WERI-Rb-1 (cell line): Measurements from ENCODE around the gene ADGRG1.

Experiments
- DNase-seq: peaks from one replicate; pipeline ENCODE4 v3.0.0-alpha.2; 2020
- H3K27ac ChIP-seq: fragments of 250-450 bp; sonication (Bioruptor Pico); 2 replicates; pipeline ENCODE4 v1.5.1; 2020; ENCODE audit warnings: mild to moderate bottlenecking, moderate library complexity
- H3K27me3 ChIP-seq: fragments of 250-450 bp; sonication (Bioruptor Pico); 2 replicates; pipeline ENCODE4 v1.5.1; 2021; ENCODE audit warnings: mild to moderate bottlenecking, low read depth, moderate library complexity; ENCODE audit not compliant: insufficient read depth, severe bottlenecking
- H3K36me3 ChIP-seq: fragments of 250-450 bp; sonication (Bioruptor Pico); 2 replicates; pipeline ENCODE4 v1.5.1; 2020; ENCODE audit warnings: mild to moderate bottlenecking, moderate library complexity
- H3K4me3 ChIP-seq: 2 replicates; pipeline ENCODE4 v1.5.1; 2011; ENCODE audit warnings: low read depth, mild to moderate bottlenecking, control low read depth, low read length
- H3K9me3 ChIP-seq: fragments of 250-450 bp; sonication (Bioruptor Pico); 2 replicates; pipeline ENCODE4 v1.5.1; 2021; ENCODE audit warnings: mild to moderate bottlenecking, moderate library complexity; ENCODE audit not compliant: severe bottlenecking
- TF ChIP-seq, protein P1 (sequence below): IDR thresholded peaks from 2 replicates; pipeline ENCODE4 v1.5.1; 2011; ENCODE audit warnings: low read depth, mild to moderate bottlenecking, control low read depth, inconsistent platforms, low read length

ADGRG1 gene

DNA sequence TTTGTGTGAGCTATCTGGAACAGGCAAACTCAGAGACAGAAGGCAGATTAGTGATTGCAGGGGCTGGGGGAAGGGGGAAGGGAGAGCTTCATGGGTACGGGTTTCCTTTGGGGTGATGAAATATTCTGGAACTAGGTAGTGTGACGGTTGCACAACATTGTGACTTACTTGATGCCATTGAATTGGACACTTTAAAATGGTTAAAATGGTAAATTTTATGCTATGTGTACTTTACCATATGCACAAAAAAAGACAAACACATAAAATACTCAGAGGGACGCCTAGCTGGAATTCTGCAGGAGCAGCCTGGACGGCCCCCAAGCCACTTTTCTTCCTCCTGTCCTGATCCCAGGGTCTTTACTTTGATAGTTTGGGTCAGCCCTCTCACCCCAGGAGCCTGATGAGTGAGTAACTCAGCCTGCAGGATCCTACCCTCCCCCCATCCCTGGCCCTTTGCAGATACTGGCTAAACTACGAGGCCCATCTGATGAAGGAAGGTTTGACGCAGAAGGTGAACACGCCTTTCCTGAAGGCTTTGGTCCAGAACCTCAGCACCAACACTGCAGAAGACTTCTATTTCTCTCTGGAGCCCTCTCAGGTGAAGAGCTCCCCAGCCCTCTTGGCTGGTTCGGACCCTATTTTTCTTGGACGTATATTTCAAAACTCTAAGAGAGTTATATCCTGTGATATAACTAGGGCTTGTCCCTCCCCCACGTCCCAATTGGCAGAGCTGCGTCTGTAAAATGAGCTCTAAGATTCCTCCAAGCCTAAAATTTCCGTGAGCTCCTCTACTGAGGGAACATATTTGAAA lies 47.5 kb downstream of the ADGRG1 start:
- TF ChIP-seq, protein P1, sequence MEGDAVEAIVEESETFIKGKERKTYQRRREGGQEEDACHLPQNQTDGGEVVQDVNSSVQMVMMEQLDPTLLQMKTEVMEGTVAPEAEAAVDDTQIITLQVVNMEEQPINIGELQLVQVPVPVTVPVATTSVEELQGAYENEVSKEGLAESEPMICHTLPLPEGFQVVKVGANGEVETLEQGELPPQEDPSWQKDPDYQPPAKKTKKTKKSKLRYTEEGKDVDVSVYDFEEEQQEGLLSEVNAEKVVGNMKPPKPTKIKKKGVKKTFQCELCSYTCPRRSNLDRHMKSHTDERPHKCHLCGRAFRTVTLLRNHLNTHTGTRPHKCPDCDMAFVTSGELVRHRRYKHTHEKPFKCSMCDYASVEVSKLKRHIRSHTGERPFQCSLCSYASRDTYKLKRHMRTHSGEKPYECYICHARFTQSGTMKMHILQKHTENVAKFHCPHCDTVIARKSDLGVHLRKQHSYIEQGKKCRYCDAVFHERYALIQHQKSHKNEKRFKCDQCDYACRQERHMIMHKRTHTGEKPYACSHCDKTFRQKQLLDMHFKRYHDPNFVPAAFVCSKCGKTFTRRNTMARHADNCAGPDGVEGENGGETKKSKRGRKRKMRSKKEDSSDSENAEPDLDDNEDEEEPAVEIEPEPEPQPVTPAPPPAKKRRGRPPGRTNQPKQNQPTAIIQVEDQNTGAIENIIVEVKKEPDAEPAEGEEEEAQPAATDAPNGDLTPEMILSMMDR: no peak
- DNase-seq: peak; percentile 51
- Histone ChIP-seq H3K36me3 (no peaks in the 10 kb centered on the region), H3K27ac (peak overlapping the region; percentile 73), H3K9me3 (no peaks in the 10 kb centered on the region), H3K27me3 (no peaks in the 10 kb centered on the region), H3K4me3 (no peak overlapping the region)

DNA sequence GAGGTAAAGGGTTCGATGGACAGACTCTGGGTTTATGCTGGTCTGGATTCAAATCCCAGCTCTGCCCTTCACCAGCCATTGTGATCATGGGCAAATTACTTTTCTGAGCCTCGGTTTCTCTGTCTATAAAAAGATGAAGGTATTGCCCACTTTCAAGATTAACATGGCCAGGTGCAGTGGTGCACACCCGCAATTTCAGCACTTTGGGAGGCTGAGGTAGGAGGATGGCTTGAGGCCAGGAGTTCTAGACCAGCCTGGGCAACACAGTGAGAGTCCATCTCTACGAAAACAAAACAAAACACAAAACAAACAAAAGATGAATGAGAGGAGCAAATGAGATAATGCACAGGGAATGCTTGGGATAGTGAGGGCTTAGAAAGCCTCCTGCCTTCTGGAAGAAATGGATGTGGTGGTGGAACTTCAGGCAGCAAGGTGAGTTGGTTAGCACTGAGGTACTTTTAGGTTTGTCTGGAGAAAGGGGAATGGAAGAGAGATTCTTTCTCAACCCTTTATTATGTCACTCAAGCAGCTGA lies 48.2 kb downstream of the ADGRG1 start:
- Histone ChIP-seq H3K4me3 (no peak overlapping the region), H3K27ac (peak overlapping the region; percentile 73; the same call in 1 of the 2 replicates), H3K27me3 (no peaks in the 10 kb centered on the region), H3K9me3 (no peaks in the 10 kb centered on the region), H3K36me3 (no peaks in the 10 kb centered on the region)
- TF ChIP-seq, protein P1: no peak
- no peak for DNase-seq

DNA sequence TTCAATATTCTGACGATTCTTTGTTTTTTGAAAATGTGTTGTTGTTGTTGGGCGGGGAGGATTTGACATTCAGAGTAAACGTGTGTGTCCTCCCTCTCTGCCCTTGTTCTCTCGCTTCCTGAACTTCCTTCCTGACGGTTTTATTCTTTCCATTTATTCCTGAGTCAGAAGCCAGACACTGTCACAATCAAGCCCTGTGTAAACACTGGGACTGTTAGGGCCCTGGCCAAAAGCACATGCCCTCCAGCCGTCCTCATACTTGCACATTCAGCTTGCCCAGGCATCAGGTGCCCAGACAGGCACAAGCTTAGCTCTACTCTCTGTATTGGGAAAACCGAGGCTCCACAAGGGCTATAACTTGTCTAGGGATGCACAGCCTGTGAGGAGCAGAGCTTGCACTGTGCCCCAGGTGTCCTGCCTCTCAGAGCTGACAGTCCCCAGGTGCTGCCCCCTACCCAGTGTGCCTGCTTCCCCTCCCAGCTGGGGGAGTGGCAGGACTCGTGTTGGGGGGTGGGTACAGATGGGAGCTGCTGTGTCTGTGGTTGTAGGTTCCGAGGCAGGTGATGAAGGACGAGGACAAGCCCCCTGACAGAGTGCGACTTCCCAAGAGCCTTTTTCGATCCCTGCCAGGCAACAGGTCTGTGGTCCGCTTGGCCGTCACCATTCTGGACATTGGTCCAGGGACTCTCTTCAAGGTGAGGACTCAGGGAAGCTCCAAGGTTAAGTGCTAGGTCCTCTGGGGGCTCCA lies 49.4 kb downstream of the ADGRG1 start:
- H3K27ac ChIP-seq: no peak overlapping the region
- no peak overlapping the region for H3K4me3 ChIP-seq
- TF ChIP-seq, protein P1: no peak
- DNase-seq: no peak
- no peaks in the 10 kb centered on the region for H3K9me3 ChIP-seq
- H3K36me3 ChIP-seq: no peaks in the 10 kb centered on the region
- no peaks in the 10 kb centered on the region for H3K27me3 ChIP-seq

DNA sequence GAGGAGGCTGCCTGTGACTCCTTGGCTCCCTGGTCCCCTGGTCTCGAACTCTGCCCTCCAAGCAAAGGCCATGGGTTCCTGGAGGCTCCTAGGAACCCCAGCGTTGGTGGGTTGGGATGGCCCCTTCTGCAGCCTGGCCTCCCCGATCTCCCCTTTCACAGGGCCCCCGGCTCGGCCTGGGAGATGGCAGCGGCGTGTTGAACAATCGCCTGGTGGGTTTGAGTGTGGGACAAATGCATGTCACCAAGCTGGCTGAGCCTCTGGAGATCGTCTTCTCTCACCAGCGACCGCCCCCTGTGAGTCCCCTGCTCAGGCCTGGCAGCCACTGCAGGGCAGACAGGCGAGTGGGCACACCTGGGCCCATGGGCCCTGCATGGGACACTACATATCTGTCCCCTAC lies 50.6 kb downstream of the ADGRG1 start:
- DNase-seq: no peak
- TF ChIP-seq, protein P1: no peak
- Histone ChIP-seq H3K36me3 (no peaks in the 10 kb centered on the region), H3K4me3 (no peak overlapping the region), H3K27me3 (no peaks in the 10 kb centered on the region), H3K27ac (no peak overlapping the region), H3K9me3 (no peaks in the 10 kb centered on the region)

DNA sequence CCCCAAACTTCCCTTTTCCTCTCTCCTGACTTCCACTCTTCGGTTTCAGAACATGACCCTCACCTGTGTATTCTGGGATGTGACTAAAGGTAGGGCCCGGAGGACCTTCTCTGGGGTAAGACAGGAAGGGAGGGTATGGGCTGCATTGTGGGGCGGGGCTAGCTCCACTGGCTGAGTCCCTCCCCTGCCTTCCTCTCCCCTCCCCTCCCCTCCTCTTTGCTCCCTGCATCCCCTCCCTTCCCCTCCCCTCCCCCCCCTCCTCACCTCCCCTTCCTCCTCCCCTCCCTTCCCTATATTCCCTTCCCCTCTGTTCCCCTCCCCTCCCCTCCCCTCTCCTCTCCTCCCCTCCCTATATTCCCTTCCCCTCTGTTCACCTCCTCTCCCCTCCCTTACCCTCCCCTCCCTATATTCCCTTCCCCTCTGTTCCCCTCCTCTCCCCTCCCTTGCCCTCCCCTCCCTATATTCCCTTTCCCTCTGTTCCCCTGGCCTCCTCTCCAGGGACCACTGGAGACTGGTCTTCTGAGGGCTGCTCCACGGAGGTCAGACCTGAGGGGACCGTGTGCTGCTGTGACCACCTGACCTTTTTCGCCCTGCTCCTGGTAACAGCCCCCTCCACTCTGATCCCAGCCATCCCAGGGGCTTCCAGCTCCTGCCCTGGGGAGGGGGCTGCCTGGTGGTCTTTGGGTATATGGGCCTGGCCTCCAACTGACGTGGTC lies 51.5 kb downstream of the ADGRG1 start:
- Histone ChIP-seq H3K27ac (no peak overlapping the region), H3K27me3 (no peaks in the 10 kb centered on the region), H3K4me3 (no peak overlapping the region), H3K36me3 (no peaks in the 10 kb centered on the region), H3K9me3 (no peaks in the 10 kb centered on the region)
- DNase-seq: no peak
- TF ChIP-seq, protein P1: no peak
